ENCODE results near the gene RPRD1B. TPM values are rescaled to one million over a fixed set of nuclear protein-coding genes. Genes with fewer than 3 reads are reported as not detected.

The RPRD1B gene
- total and polyA plus RNA-seq, 3 donors from 2014 or later, result 30.4 to 50.5 (median 41.9) TPM

- H3K36me3 ChIP-seq (ENCODE audit: low read depth, missing control alignments), result no peaks in the 10 kb centered on the region
- WGBS, 2 donors, result 72 to 96% methylated on average over 4 of the region's 4 CpGs
- DNase-seq, result no peak
- peaks cover 36% of the 10 kb centered on the region for H3K4me1 ChIP-seq
- no peaks in the 10 kb centered on the region for H3K9me3 ChIP-seq
- intact Hi-C loops (cut with DNase I; ENCODE audit: low total_unique reads), result loop anchor here (10.0 kb wide), 1 partner anchor 430 kb away; no protein-coding TSS in a partner anchor
- no peak overlapping the region for H3K27ac ChIP-seq
- H3K4me3 ChIP-seq, result no peak overlapping the region
- H3K27me3 ChIP-seq, result no peaks in the 10 kb centered on the region
- TF ChIP-seq POLR2A (IDR thresholded peaks at IDR 0.05) (no peak), CTCF (IDR thresholded peaks at IDR 0.05) (no peak)
Observed at GRCh38 chr20:37994512-37994911, 39.0 kb upstream of the RPRD1B start.

- Histone ChIP-seq H3K36me3 (ENCODE audit: low read depth, missing control alignments) (no peaks in the 10 kb centered on the region), H3K4me1 (peaks cover 22% of the 10 kb centered on the region), H3K27me3 (no peaks in the 10 kb centered on the region), H3K27ac (no peak overlapping the region), H3K9me3 (no peaks in the 10 kb centered on the region), H3K4me3 (no peak overlapping the region)
- intact Hi-C loops (cut with DNase I; ENCODE audit: low total_unique reads), result loop anchor here (10.0 kb wide), 1 partner anchor 431 kb away; no protein-coding TSS in a partner anchor
- no peak for DNase-seq
- no peak for TF ChIP-seq POLR2A (IDR thresholded peaks at IDR 0.05)
- no peak for TF ChIP-seq CTCF (IDR thresholded peaks at IDR 0.05)
- WGBS, 2 donors, result 90 to 93% methylated on average over 9 of the region's 9 CpGs
Observed at GRCh38 chr20:37995856-37996605, 37.5 kb upstream of the RPRD1B start.

- Histone ChIP-seq H3K9me3 (no peaks in the 10 kb centered on the region), H3K4me3 (no peak overlapping the region), H3K27ac (no peak overlapping the region), H3K36me3 (ENCODE audit: low read depth, missing control alignments) (no peaks in the 10 kb centered on the region), H3K4me1 (peaks cover 13% of the 10 kb centered on the region), H3K27me3 (no peaks in the 10 kb centered on the region)
- intact Hi-C loops (cut with DNase I; ENCODE audit: low total_unique reads), result loop anchor here (10.0 kb wide), 1 partner anchor 433 kb away; no protein-coding TSS in a partner anchor
- TF ChIP-seq POLR2A (IDR thresholded peaks at IDR 0.05), result no peak
- TF ChIP-seq CTCF (IDR thresholded peaks at IDR 0.05), result no peak
- 93 to 96% methylated on average over 3 of the region's 3 CpGs for WGBS, 2 donors
- no peak for DNase-seq
Observed at GRCh38 chr20:37997516-37997915, 36.0 kb upstream of the RPRD1B start.

GRCh38 chr20:37999526-38000263 is 33.9 kb upstream of the RPRD1B start:
- TF ChIP-seq POLR2A (IDR thresholded peaks at IDR 0.05) (no peak), CTCF (IDR thresholded peaks at IDR 0.05) (no peak)
- WGBS, 2 donors, result 85 to 89% methylated on average over 15 of the region's 15 CpGs
- Histone ChIP-seq H3K4me1 (no peaks in the 10 kb centered on the region), H3K36me3 (ENCODE audit: low read depth, missing control alignments) (no peaks in the 10 kb centered on the region), H3K9me3 (no peaks in the 10 kb centered on the region), H3K27me3 (no peaks in the 10 kb centered on the region), H3K4me3 (no peak overlapping the region), H3K27ac (no peak overlapping the region)
- no peak for DNase-seq
- intact Hi-C loops (cut with DNase I; ENCODE audit: low total_unique reads), result loop anchor here (10.0 kb wide), 1 partner anchor 435 kb away; no protein-coding TSS in a partner anchor
